CD4-positive, alpha-beta T cell (primary cell): ENCODE measurements around the gene TEK. TPM values are rescaled to one million over a fixed set of nuclear protein-coding genes. Genes with fewer than 3 reads are reported as not detected.

Source experiments
- ATAC-seq: fragments of 200-7000 bp; cut with Tn5 transposase; one replicate; pipeline ENCODE4 v1.10.0; 2022; ENCODE audit warnings: mild to moderate bottlenecking; ENCODE audit not compliant: poor library complexity
- CTCF ChIA-PET: fragments of 350-600 bp; sonication (Branson Sonifier 250); formaldehyde crosslinking; loops from one replicate; lab custom pipeline; 2021; ENCODE audit warnings: antibody characterized with exemption, inconsistent platforms; lab: Charles Lee
- POLR2A ChIA-PET: fragments of 350-600 bp; sonication (Branson Sonifier 250); formaldehyde crosslinking; loops from one replicate; lab custom pipeline; 2021; ENCODE audit warnings: antibody characterized with exemption, inconsistent platforms; lab: Charles Lee
- DNase-seq, 14 experiments: peaks; one replicate each; pipeline ENCODE4 v3.0.0-alpha.2; 2013 to 2020; ENCODE audit warnings: mixed read lengths in 2 of 14
- H3K27ac ChIP-seq, 2 donors: one replicate each; pipeline versions ENCODE4 v1.5.1 to v1.7.0; 2013; ENCODE audit warnings: low read length in 2 of 2, low read depth in 1 of 2, mild to moderate bottlenecking in 1 of 2
- H3K27me3 ChIP-seq, 2 experiments: 1 replicate in 1 of 2; 2 replicates in 1 of 2; pipeline versions ENCODE4 v1.6.1 to v1.7.0; 2013; ENCODE audit warnings: low read length in 2 of 2, control low read depth in 1 of 2, mild to moderate bottlenecking in 1 of 2, moderate library complexity in 1 of 2; ENCODE audit not compliant: insufficient read depth in 2 of 2, control insufficient read depth in 1 of 2
- H3K36me3 ChIP-seq: one replicate; pipeline ENCODE4 v1.6.1; 2013; ENCODE audit warnings: low read length, control low read depth; ENCODE audit not compliant: insufficient read depth
- H3K4me1 ChIP-seq: one replicate; pipeline ENCODE4 v1.6.1; 2013; ENCODE audit warnings: low read length, control low read depth; ENCODE audit not compliant: insufficient read depth
- H3K4me3 ChIP-seq: one replicate; pipeline ENCODE4 v1.5.1; 2013; ENCODE audit warnings: mild to moderate bottlenecking, low read length, moderate library complexity
- H3K9me3 ChIP-seq, 2 experiments: 1 replicate in 1 of 2; 2 replicates in 1 of 2; pipeline versions ENCODE4 v1.6.1 to v1.7.0; 2013; ENCODE audit warnings: low read length in 2 of 2, mild to moderate bottlenecking in 2 of 2, control low read depth in 1 of 2, moderate library complexity in 1 of 2; ENCODE audit not compliant: control insufficient read depth in 1 of 2, insufficient read depth in 1 of 2
- H3K27ac Mint-ChIP-seq: one replicate; pipeline ENCODE4 v1.8.0; 2020; ENCODE audit warnings: mixed read lengths
- H3K27me3 Mint-ChIP-seq: one replicate; pipeline ENCODE4 v1.8.0; 2021; ENCODE audit warnings: mixed read lengths
- H3K36me3 Mint-ChIP-seq: one replicate; pipeline ENCODE4 v1.8.0; 2021; ENCODE audit warnings: low read depth, mixed read lengths
- H3K4me1 Mint-ChIP-seq: one replicate; pipeline ENCODE4 v1.8.0; 2021; ENCODE audit warnings: low read depth, mixed read lengths
- H3K4me3 Mint-ChIP-seq: one replicate; pipeline ENCODE4 v1.8.0; 2020; ENCODE audit warnings: mild to moderate bottlenecking, mixed read lengths
- H3K9me3 Mint-ChIP-seq: one replicate; pipeline ENCODE4 v1.8.0; 2020; ENCODE audit warnings: mixed read lengths
- CTCF ChIP-seq: fragments of 200-600 bp; IDR thresholded peaks from one replicate; pipeline ENCODE4 v1.8.0; 2022; ENCODE audit warnings: antibody characterized with exemption, mild to moderate bottlenecking
- intact Hi-C, 2 experiments: fragments of 100-400 bp; cut with DNase I in 1 of 2; cut with micrococcal nuclease in 1 of 2; formaldehyde crosslinking; loops; one replicate each; pipeline versions ENCODE4 v1.15.1 to v1.9.0; 2023 to 2025; cut with DNase I, micrococcal nuclease
- total RNA-seq, 174 experiments: library from RNA in 2 of 174; stranded (reverse) in 2 of 174; gene quantifications; one replicate each; pipeline ENCODE4 v1.2.3 and lab custom pipeline; 2021 to 2026

Gene TEK
- total RNA-seq, 2 experiments from 2014 or later, result not detected

- ChIA-PET POLR2A (no interaction called here), CTCF (no interaction called here)
Observed at GRCh38 chr9:27183131-27183530, 74.1 kb downstream of the TEK start.

GRCh38 chr9:27183701-27184100, 74.7 kb downstream of the TEK start:
- CTCF ChIA-PET, result no interaction called here
- H3K4me1 Mint-ChIP-seq, result no peaks in the 10 kb centered on the region
- no peaks in the 10 kb centered on the region for H3K27me3 ChIP-seq
- H3K27me3 Mint-ChIP-seq, result peaks cover 11% of the 10 kb centered on the region
- H3K4me3 ChIP-seq, result no peak overlapping the region
- no peaks in the 10 kb centered on the region for H3K9me3 ChIP-seq
- H3K36me3 ChIP-seq, result no peaks in the 10 kb centered on the region
- H3K27ac ChIP-seq, result no peak overlapping the region
- H3K27ac Mint-ChIP-seq, result no peak overlapping the region
- no peak for TF ChIP-seq CTCF
- POLR2A ChIA-PET, result no interaction called here
- H3K9me3 Mint-ChIP-seq, result peaks cover 3% of the 10 kb centered on the region
- intact Hi-C loops, result no loop called here
- no peaks in the 10 kb centered on the region for H3K36me3 Mint-ChIP-seq
- DNase-seq (no peak), ATAC-seq (no peak)
- no peak overlapping the region for H3K4me3 Mint-ChIP-seq
- H3K4me1 ChIP-seq, result no peaks in the 10 kb centered on the region

More at GRCh38 chr9:27183131-27183530, 74.1 kb downstream of the TEK start:
- H3K9me3 ChIP-seq, result no peaks in the 10 kb centered on the region
- H3K4me1 ChIP-seq, result no peaks in the 10 kb centered on the region
- Mint-ChIP-seq H3K27ac (no peak overlapping the region), H3K36me3 (no peaks in the 10 kb centered on the region), H3K4me1 (no peaks in the 10 kb centered on the region), H3K9me3 (peaks cover 3% of the 10 kb centered on the region), H3K4me3 (no peak overlapping the region), H3K27me3 (peaks cover 11% of the 10 kb centered on the region)
- no peaks in the 10 kb centered on the region for H3K27me3 ChIP-seq
- H3K27ac ChIP-seq, result no peak overlapping the region
- intact Hi-C loops, result no loop called here
- ATAC-seq (no peak), DNase-seq (no peak)
- H3K4me3 ChIP-seq, result no peak overlapping the region
- no peaks in the 10 kb centered on the region for H3K36me3 ChIP-seq
- no peak for TF ChIP-seq CTCF

- ATAC-seq, result no peak
Observed at GRCh38 chr9:27184556-27185351, 75.7 kb downstream of the TEK start.

More at GRCh38 chr9:27184556-27185351, 75.7 kb downstream of the TEK start:
- Mint-ChIP-seq H3K9me3 (no peaks in the 10 kb centered on the region), H3K36me3 (no peaks in the 10 kb centered on the region), H3K4me1 (no peaks in the 10 kb centered on the region), H3K4me3 (no peak overlapping the region), H3K27me3 (peaks cover 11% of the 10 kb centered on the region), H3K27ac (no peak overlapping the region)
- H3K36me3 ChIP-seq, result no peaks in the 10 kb centered on the region
- no peaks in the 10 kb centered on the region for H3K4me1 ChIP-seq
- H3K4me3 ChIP-seq, result no peak overlapping the region
- H3K9me3 ChIP-seq, result no peaks in the 10 kb centered on the region
- no peak overlapping the region for H3K27ac ChIP-seq
- no peak for TF ChIP-seq CTCF
- intact Hi-C loops, result no loop called here
- CTCF ChIA-PET, result no interaction called here
- POLR2A ChIA-PET, result no interaction called here
- peak in 1 of 14 experiments; percentile 13 for DNase-seq
- H3K27me3 ChIP-seq, result no peaks in the 10 kb centered on the region
